Activated CD8-positive, alpha-beta memory T cell treated with anti-CD3 and anti-CD28 coated beads, Interleukin-2, amount 50 U/mL, for 24 hours (primary cell): Measurements from ENCODE around the gene FIBP.

Experiments used
- DNase-seq: peaks from one replicate; pipeline ENCODE4 v3.0.0-alpha.2; 2020; ENCODE audit errors: extremely low read depth

The FIBP gene

DNA sequence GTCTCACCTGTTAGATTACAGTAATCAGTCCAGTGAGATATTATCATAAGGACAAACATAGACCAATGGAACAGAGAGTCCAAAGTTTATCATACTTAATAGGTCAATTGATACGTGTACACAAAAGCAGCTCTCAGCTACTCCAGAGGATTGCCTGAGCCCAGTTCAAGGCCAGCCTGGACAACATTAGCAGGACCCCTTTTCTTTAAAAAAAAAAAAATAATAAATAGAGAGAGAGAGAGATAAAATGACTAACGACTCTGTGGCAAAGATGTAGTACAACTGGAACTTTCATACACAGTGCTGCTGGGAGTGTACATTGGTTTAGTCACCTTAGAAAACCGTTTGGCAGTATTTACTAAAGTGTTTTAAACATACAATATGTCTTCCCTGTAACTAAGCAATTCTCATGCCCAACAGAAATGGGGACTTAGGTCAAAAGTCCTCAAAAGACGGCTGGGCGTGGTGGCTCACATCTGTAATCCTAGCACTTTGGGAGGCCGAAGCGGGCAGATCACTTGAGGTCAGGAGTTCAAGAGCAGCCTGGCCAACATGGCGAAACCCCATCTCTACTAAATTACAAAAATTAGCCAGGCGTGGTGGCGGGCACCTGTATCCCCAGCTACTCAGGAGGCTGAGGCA is 43.9 kb downstream of the FIBP start:
- DNase-seq, result no peak

- DNase-seq, result no peak
Measured at GRCh38 chr11:65843811-65844210, 44.5 kb downstream of the FIBP start.

GRCh38 chr11:65842144-65842543 is 46.1 kb downstream of the FIBP start:
- no peak for DNase-seq

GRCh38 chr11:65834202-65834601 is 54.1 kb downstream of the FIBP start:
- DNase-seq, result no peak
